Measurements from ENCODE around the gene MCM3.

GRCh38 chr6:52233005-52233404, 51.5 kb downstream of the MCM3 start:
- TF ChIP-seq CTCF (IDR thresholded peaks at IDR 0.05) (no peak), POLR2A (IDR thresholded peaks at IDR 0.05) (no peak), EP300 (IDR thresholded peaks at IDR 0.05) (no peak), POLR2AphosphoS5 (IDR thresholded peaks at IDR 0.05) (no peak)

All from stomach (tissue), 4 donors.